ENCODE measurements around the gene RNF217. TPM values are rescaled to one million over a fixed set of nuclear protein-coding genes. Genes with fewer than 3 reads are reported as not detected.

The RNF217 gene
- total RNA-seq, 1 donor from 2014 or later = 25.5 TPM

DNA sequence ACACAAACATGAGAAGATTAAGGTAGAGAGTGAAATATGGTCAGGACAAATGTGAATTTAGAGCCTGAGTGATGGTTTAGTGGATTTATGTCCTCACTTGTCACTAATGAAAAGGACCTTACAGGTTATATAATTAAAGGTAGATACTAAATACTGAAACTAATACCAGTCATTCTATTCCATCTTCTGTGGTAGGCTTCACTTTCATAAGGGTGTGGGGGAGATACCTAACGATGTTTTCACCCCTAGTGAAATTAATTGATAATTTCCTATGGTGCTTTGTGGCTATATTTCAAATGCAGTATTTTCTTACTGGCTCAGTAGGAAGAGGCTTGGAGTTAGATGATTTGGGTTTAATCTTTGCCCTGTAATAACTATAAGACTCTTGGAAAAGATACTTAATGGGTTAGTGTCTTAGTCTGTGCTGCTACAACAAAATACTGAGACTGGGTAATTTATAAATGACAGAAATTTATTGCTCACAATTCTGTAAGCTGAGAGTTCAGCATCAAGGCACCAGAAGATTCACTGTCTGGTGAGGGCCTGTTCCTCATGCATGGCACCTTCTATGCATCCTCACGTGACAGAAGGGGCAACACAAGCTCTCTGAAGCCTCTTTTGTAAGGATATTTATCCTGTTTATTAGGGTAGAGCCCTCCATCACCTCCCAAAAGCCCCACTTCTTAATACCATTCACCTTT lies 21.3 kb downstream of the RNF217 start:
- H3K4me3 ChIP-seq = no peak overlapping the region
- intact Hi-C loops (cut with DNase I) = no loop called here
- no peaks in the 10 kb centered on the region for H3K27me3 ChIP-seq (ENCODE audit: low read depth)
- DNase-seq = no peak
- TF ChIP-seq, protein P1, sequence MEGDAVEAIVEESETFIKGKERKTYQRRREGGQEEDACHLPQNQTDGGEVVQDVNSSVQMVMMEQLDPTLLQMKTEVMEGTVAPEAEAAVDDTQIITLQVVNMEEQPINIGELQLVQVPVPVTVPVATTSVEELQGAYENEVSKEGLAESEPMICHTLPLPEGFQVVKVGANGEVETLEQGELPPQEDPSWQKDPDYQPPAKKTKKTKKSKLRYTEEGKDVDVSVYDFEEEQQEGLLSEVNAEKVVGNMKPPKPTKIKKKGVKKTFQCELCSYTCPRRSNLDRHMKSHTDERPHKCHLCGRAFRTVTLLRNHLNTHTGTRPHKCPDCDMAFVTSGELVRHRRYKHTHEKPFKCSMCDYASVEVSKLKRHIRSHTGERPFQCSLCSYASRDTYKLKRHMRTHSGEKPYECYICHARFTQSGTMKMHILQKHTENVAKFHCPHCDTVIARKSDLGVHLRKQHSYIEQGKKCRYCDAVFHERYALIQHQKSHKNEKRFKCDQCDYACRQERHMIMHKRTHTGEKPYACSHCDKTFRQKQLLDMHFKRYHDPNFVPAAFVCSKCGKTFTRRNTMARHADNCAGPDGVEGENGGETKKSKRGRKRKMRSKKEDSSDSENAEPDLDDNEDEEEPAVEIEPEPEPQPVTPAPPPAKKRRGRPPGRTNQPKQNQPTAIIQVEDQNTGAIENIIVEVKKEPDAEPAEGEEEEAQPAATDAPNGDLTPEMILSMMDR (IDR thresholded peaks at IDR 0.05) = no peak
- H3K9me3 ChIP-seq = peaks cover 3% of the 10 kb centered on the region
- peaks cover 4% of the 10 kb centered on the region for H3K36me3 ChIP-seq
- ATAC-seq = no peak
- H3K27ac ChIP-seq = no peak overlapping the region
- peaks cover 6% of the 10 kb centered on the region for H3K4me1 ChIP-seq

DNA sequence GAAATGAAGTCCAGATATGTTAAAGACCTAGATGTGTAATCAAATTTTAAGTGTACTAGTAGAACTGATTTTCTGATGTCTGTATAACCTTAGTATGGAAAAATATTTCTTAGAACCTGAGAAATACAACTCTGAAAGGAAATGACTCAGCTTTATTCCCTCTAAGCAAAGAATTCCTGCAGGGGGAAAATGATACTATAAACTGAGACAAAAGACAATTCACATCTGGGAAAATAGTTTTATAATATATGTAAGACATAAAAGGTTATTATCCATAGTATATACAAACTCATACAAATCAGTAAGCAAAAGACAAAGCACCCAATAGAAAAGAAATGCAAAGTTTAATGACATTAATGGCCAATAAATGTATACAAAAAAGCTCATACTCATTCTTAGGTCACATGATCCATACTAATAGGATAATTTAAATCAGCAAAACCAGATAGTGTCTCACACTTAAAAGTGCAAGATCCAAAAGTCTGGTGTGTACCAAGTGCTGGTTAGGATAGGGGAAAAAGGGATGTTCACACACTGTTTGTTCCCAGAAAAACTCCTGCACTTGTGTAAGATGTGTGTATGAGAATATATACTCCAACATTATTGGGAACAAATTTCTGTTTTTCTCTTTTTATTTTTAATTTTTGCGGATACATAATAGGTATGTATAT lies 22.6 kb downstream of the RNF217 start:
- no peak for DNase-seq
- Histone ChIP-seq H3K27me3 (ENCODE audit: low read depth) (no peaks in the 10 kb centered on the region), H3K4me3 (no peak overlapping the region), H3K27ac (no peak overlapping the region), H3K36me3 (no peaks in the 10 kb centered on the region), H3K4me1 (peaks cover 6% of the 10 kb centered on the region), H3K9me3 (no peaks in the 10 kb centered on the region)
- no peak for ATAC-seq
- TF ChIP-seq, protein P1 (IDR thresholded peaks at IDR 0.05) = no peak
- intact Hi-C loops (cut with DNase I) = no loop called here

DNA sequence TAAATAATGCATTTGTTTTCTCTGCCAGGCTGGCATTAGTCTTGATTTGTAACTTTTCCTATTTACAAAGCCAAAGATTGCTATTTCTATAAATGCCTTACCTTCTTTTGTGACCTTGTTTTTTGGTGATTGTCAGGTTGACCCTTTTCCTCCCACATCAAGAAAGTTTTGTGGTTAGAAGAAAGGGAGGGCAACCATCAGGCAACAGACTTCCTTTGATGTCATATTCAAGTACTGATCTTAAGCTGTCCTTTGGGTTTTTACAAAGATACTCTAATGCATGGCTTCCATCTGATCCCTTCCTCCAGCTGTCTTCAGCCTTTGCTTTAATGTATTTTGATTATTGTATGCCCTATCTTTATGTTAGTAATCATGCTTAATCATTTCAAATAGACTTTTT lies 23.9 kb downstream of the RNF217 start:
- Histone ChIP-seq H3K4me3 (no peak overlapping the region), H3K9me3 (no peaks in the 10 kb centered on the region), H3K36me3 (no peaks in the 10 kb centered on the region), H3K27ac (no peak overlapping the region), H3K27me3 (ENCODE audit: low read depth) (no peaks in the 10 kb centered on the region), H3K4me1 (peaks cover 6% of the 10 kb centered on the region)
- no peak for DNase-seq
- intact Hi-C loops (cut with DNase I) = no loop called here
- no peak for ATAC-seq
- TF ChIP-seq, protein P1 (IDR thresholded peaks at IDR 0.05) = no peak

DNA sequence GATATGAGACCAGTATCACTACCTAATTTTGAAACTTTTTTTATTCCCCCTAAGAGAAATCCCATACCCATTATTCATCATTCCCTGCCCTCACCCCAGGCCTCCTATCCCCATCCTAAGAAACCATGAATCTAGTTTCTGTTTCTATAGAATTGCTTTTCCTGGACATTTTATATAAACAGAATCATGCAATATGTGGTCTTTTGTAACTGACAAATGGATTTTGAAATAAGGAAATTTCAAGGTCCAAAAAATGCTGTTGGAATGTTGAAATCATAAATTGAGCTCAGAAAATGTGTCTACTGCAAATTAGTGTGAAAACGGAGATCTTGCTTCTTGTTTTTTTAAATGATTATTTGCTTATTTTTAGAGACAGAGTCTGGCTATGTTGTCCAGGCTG lies 25.1 kb downstream of the RNF217 start:
- no peaks in the 10 kb centered on the region for H3K9me3 ChIP-seq
- intact Hi-C loops (cut with DNase I) = no loop called here
- no peaks in the 10 kb centered on the region for H3K27me3 ChIP-seq (ENCODE audit: low read depth)
- no peak for DNase-seq
- TF ChIP-seq, protein P1 (IDR thresholded peaks at IDR 0.05) = no peak
- peaks cover 6% of the 10 kb centered on the region for H3K4me1 ChIP-seq
- no peak overlapping the region for H3K4me3 ChIP-seq
- H3K27ac ChIP-seq = no peak overlapping the region
- no peak for ATAC-seq
- H3K36me3 ChIP-seq = no peaks in the 10 kb centered on the region

DNA sequence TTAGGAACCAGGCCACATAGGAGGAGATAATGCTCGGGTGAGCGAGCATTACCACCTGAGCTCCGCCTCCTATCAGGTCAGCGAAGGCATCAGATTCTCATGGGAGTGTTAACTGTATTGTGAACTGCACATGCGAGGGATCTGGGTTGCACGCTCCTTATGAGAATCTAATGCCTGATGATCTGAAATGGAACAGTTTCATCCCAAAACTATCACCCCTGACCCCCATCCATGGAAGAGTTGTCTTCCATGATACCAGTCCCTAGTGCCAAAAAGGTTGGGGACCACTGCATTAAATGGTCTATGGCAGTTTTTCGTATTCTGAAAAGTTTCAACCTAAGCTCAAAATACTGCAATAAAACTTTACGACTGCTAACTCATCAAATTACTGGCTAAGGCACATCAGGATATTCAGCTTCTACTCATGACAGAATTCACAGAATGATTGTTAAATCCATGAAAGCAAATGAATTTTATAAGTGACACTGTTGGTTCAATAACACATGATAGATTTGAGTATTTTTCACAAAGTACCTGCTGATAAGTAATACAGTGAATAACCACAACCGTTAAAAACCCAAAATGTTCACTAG lies 25.9 kb downstream of the RNF217 start:
- Histone ChIP-seq H3K27ac (no peak overlapping the region), H3K27me3 (ENCODE audit: low read depth) (no peaks in the 10 kb centered on the region), H3K9me3 (no peaks in the 10 kb centered on the region), H3K4me3 (no peak overlapping the region), H3K4me1 (peaks cover 6% of the 10 kb centered on the region), H3K36me3 (no peaks in the 10 kb centered on the region)
- DNase-seq (no peak), ATAC-seq (no peak)
- intact Hi-C loops (cut with DNase I) = no loop called here
- TF ChIP-seq, protein P1 (IDR thresholded peaks at IDR 0.05) = no peak
